GM18907 (cell line): ENCODE data around the gene SLC25A45.
"Not testable (repeated sequence)": the region's sequence is repeated elsewhere in the genome, so short reads cannot be mapped to it uniquely, and the experiment has no call there.

Source experiments
- ATAC-seq: cut with Tn5 transposase; IDR thresholded peaks from one replicate; pipeline ENCODE4 v1.9.1; 2021; ENCODE audit warnings: mild to moderate bottlenecking, moderate library complexity; ENCODE audit not compliant: unreplicated experiment

SLC25A45 gene

GRCh38 chr11:65363770-65364169, 18.7 kb downstream of the SLC25A45 start:
- ATAC-seq: no peak

DNA sequence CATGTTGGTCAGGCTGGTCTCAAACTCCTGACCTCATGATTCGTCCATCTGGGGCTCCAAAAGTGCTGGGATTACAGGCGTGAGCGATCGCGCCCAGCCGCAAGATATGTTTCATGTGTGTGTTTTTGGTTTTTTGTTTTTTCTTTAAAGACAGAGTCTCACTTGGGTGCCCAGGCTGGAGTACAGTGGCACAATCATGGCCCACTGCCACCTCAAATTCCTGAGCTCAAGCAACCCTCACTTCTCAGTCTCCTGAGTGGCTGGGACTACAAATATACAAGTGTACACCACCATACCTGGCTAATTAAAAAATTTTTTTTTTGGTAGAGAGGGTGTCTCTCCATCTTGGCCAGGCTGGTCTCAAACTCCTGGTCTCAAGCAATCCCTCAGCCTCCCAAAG, 19.5 kb downstream of the SLC25A45 start:
- ATAC-seq: no peak

DNA sequence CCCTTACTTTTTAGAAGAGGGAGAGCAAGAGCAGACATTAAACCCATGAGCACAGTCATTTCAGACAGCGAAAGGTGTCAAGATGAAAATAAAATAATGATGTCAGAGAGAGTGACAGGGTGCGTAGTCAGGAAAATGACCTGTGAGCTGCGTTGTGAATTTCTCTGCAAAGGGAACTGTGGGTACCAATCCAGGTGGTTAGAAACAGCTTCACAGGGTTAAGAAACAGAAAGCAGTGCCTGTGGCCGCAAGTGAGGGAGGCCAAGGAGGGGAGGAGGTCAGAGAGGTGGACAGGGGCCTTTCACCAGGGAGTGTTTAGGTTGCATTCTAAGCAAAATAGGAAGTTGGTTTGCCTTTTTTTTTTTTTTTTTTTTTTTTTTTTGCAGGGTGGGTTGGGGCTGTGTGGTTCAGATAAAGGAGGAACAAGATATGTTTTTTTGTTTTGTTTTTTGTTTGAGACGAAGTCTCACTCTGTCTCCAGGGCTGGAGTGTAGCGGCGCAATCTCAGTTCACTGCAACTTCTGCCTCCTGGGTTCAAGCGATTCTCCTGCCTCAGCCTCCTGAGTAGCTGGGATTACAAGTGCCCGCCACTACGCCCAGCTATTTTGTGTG, 20.0 kb downstream of the SLC25A45 start:
- ATAC-seq: no peak

GRCh38 chr11:65357856-65358356, 24.5 kb downstream of the SLC25A45 start:
- no peak for ATAC-seq

GRCh38 chr11:65356394-65356972, 26.0 kb downstream of the SLC25A45 start:
- ATAC-seq: no peak

DNA sequence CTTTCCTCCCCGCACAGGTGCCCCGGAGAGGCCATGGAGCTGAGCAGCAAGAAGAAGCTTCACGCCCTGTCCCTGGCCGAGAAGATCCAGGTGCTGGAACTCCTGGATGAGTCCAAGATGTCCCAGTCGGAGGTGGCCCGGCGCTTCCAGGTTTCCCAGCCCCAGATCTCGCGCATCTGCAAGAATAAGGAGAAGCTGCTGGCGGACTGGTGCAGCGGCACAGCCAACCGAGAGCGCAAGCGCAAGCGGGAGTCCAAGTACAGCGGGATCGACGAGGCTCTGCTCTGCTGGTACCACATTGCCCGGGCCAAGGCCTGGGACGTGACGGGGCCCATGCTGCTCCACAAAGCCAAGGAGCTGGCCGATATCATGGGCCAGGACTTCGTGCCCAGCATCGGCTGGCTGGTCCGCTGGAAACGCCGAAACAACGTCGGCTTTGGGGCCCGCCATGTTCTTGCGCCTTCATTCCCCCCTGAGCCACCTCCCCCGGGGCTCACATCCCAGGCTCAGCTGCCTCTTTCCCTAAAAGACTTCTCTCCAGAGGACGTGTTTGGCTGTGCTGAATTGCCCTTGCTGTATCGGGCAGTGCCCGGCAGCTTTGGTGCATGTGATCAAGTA, 26.6 kb downstream of the SLC25A45 start:
- no peak for ATAC-seq

- ATAC-seq: peak; percentile 27
Measured at GRCh38 chr11:65355013-65355775, 27.3 kb downstream of the SLC25A45 start.

- peak; percentile 75 for ATAC-seq
Measured at GRCh38 chr11:65354265-65355012, 28.0 kb downstream of the SLC25A45 start, which contains the start of gene TIGD3. TSS of gene TIGD3 (plus strand) at chr11:65354751. CDS start at chr11:65355809, 1,058 bp downstream.

GRCh38 chr11:65353900-65354264, 28.6 kb downstream of the SLC25A45 start:
- no peak for ATAC-seq

DNA sequence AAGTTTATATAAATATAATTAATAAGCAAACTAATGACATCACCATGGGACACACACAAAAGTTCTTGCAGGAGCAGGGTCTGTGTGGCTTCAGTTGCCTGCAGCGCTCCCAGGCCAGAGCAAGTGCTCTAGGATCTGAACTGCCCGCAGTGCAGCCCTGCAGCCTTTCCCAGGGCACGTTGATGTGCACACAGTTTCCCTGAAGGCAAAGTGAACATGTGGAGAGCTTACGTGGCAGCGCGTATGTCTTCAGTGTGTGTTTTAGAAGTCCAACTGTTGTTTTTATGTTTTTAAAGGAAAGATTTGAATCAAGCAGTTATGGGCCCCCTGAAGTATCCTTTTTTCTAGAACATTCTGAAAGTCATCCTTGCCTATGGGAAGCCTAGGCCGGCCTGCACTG, 29.1 kb downstream of the SLC25A45 start:
- no peak for ATAC-seq

DNA sequence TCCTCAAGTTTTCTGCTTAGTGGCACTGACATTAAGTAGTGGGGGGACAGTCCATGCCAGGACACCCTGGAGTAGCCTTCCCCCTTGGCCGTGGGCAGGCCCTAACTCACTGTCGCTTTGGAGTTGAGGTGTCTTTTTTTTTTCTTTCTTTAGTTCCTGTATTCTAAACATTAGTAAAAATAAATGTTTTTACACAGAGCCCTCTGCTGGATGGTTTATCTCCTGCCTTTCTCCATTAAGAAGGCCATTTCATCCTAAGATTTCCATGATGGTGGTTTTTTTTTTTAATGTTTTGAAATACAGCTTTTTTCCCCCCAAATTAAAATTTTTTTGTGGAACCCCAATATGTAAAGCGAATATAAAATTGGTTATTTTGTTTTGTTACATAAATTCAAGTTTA, 29.7 kb downstream of the SLC25A45 start:
- ATAC-seq: no peak

- ATAC-seq: no peak
Measured at GRCh38 chr11:65351511-65351910, 30.9 kb downstream of the SLC25A45 start.

GRCh38 chr11:65341856-65342255, 40.6 kb downstream of the SLC25A45 start:
- ATAC-seq: no peak

DNA sequence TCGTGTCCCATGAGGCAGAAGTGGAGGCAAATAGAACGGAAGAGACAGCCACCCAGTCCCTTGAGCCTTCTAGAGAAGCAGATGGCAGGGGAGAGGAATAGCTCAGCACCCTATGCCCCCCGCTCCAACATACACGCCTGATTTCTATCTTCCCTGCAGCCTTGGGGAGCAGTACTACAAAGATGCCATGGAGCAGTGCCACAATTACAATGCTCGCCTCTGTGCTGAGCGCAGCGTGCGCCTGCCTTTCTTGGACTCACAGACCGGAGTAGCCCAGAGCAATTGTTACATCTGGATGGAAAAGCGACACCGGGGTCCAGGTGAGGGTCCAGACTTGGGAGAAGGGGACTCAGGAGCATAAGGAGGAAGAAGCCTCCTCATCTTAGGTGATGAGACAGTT, 42.2 kb downstream of the SLC25A45 start:
- ATAC-seq: no peak

- no peak for ATAC-seq
Measured at GRCh38 chr11:65338676-65339075, 43.8 kb downstream of the SLC25A45 start.

- ATAC-seq: no peak
Measured at GRCh38 chr11:65334696-65335295, 47.6 kb downstream of the SLC25A45 start.

DNA sequence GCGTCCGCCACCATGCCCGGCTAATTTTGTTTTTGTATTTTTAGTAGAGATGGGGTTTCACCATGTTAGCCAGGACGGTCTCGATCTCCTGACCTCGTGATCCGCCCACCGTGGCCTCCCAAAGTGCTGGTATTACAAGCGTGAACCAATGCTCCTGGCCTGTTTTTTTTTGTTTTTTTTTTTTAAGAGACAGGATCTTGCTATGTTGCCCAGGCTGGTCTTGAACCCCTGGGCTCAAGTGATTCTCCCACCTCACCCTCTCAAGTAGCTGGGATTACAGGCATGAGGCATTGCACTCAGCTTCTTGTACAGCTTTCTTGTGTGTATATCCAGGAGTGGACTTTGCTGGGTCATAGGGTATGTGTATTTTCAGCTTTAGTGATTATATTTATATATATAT, 49.9 kb downstream of the SLC25A45 start:
- not testable (repeated sequence) for ATAC-seq

- ATAC-seq: no peak
Measured at GRCh38 chr11:65330544-65330943, 51.9 kb downstream of the SLC25A45 start.

DNA sequence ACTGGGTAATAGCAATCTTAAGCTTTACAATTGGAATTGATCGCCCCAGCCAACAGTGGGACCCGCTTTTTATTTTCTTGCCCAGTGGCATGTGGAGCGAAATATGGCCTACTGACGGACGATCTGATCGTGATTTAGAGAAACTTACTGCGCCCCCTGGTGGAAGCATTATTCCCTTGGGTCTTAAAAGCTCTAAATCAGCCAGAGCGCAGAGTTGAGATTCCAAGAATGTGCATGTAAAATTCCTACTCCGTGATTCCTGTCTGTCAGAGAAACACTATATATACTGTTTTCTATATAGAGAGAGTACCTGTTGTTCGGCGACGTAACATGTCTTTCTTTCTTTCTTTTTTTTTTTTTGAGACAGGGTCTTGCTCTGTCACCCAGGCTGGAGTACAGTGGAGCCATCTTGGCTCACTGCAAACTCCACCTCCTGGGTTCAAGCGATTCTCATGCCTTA, 52.5 kb downstream of the SLC25A45 start:
- no peak for ATAC-seq

DNA sequence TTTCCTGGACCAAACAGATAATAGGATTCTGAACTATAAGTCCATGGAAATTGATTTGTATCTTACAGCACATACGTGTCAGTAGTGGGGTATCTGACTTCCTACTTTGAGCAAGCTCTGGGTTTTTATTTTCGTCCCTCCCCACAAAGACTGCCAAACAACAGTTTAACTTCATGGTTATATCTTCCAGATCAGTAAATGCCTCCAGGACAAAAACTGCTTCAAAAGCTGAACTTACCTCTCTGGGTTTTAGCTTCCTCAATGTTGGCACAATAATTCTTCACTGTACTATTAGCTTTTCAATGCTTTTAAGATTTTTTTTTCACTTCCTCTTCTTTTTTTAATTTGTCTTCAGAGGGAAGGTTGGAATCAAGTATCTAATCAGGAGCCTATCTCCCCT, 53.0 kb downstream of the SLC25A45 start:
- no peak for ATAC-seq
